ENCODE results near the gene MACROD2.

The MACROD2 gene

DNA sequence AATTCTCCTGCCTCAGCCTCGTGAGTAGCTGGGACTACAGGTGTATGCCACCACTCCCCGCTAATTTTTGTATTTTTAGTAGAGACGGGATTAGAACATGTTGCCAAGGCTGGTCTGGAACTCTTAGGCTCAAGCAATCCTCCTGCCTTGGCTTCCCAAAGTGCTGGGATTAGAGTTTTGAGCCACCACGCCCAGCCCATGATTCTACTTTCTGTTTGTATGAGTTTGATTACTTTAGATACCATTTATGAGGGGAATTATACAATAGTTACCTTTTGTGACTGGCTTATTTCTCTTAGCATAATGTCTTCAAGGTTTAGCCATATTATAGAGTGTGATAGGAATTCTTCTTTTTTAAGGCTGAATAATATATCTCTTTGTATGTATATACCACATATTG is 897.5 kb downstream of the MACROD2 start:
- no peaks in the 10 kb centered on the region for H3K27me3 ChIP-seq (ENCODE audit: control insufficient read depth, insufficient read depth, low read length)
- no peak overlapping the region for H3K9ac ChIP-seq
- peaks cover 9% of the 10 kb centered on the region for H3K4me1 ChIP-seq
- no peaks in the 10 kb centered on the region for H3K79me2 ChIP-seq
- TF ChIP-seq, protein P1, sequence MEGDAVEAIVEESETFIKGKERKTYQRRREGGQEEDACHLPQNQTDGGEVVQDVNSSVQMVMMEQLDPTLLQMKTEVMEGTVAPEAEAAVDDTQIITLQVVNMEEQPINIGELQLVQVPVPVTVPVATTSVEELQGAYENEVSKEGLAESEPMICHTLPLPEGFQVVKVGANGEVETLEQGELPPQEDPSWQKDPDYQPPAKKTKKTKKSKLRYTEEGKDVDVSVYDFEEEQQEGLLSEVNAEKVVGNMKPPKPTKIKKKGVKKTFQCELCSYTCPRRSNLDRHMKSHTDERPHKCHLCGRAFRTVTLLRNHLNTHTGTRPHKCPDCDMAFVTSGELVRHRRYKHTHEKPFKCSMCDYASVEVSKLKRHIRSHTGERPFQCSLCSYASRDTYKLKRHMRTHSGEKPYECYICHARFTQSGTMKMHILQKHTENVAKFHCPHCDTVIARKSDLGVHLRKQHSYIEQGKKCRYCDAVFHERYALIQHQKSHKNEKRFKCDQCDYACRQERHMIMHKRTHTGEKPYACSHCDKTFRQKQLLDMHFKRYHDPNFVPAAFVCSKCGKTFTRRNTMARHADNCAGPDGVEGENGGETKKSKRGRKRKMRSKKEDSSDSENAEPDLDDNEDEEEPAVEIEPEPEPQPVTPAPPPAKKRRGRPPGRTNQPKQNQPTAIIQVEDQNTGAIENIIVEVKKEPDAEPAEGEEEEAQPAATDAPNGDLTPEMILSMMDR (IDR thresholded peaks at IDR 0.05), result no peak
- H3K4me3 ChIP-seq (ENCODE audit: low read depth, low read length), result no peak overlapping the region
- no peaks in the 10 kb centered on the region for H3K36me3 ChIP-seq (ENCODE audit: control insufficient read depth, insufficient read depth, low read length)
- H2AFZ ChIP-seq, result no peak overlapping the region
- no peak overlapping the region for H3K27ac ChIP-seq
- H3K4me2 ChIP-seq (ENCODE audit: low read length), result no peak overlapping the region
- no peaks in the 10 kb centered on the region for H3K9me3 ChIP-seq (ENCODE audit: control insufficient read depth, low read length)

DNA sequence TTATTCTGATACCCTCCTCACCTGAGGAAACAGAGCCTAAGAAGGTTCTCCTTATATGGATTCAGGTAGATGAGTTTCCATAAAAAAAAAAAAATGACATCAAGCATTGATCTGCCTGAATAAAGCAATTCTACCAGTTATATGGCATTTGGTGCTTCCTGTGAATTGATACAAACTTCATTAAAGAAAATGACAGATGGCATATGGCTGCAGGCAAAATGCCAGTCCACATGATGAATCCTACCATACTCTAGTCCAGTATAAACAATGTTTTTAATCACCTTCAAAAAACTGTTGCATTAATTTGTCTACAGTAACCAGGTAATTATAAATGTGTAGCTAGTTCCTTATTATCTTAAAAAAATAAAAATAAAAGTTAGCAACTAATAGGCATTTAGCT is 901.3 kb downstream of the MACROD2 start:
- no peak overlapping the region for H3K4me2 ChIP-seq (ENCODE audit: low read length)
- no peaks in the 10 kb centered on the region for H3K9me3 ChIP-seq (ENCODE audit: control insufficient read depth, low read length)
- H3K27ac ChIP-seq, result no peak overlapping the region
- H3K79me2 ChIP-seq, result no peaks in the 10 kb centered on the region
- no peaks in the 10 kb centered on the region for H3K4me1 ChIP-seq
- no peaks in the 10 kb centered on the region for H3K27me3 ChIP-seq (ENCODE audit: control insufficient read depth, insufficient read depth, low read length)
- no peak overlapping the region for H3K9ac ChIP-seq
- TF ChIP-seq, protein P1 (IDR thresholded peaks at IDR 0.05), result no peak
- H2AFZ ChIP-seq, result no peak overlapping the region
- no peaks in the 10 kb centered on the region for H3K36me3 ChIP-seq (ENCODE audit: control insufficient read depth, insufficient read depth, low read length)
- H3K4me3 ChIP-seq (ENCODE audit: low read depth, low read length), result no peak overlapping the region

DNA sequence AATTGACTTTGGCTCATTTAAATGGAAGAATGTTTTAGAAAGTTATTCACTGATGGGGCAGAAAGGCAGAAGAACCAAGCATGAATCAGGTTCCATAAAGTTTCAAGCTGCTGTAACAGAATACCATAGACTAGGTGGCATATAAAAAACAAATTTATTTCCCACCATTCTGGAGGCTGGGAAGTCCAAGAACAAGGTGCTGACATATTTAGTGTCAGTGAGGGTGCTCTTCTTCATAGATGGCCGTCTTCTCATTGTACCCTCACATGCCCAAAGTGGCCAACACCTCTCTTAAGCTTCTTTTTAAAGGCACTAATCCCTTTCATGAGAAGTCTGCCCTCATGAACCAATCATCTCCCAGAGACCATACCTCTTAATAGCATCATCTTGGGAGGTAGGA is 902.3 kb downstream of the MACROD2 start:
- TF ChIP-seq, protein P1 (IDR thresholded peaks at IDR 0.05), result no peak
- Histone ChIP-seq H3K9ac (no peak overlapping the region), H3K4me2 (ENCODE audit: low read length) (no peak overlapping the region), H3K4me3 (ENCODE audit: low read depth, low read length) (no peak overlapping the region), H2AFZ (no peak overlapping the region), H3K79me2 (no peaks in the 10 kb centered on the region), H3K36me3 (ENCODE audit: control insufficient read depth, insufficient read depth, low read length) (no peaks in the 10 kb centered on the region), H3K27me3 (ENCODE audit: control insufficient read depth, insufficient read depth, low read length) (no peaks in the 10 kb centered on the region), H3K9me3 (ENCODE audit: control insufficient read depth, low read length) (no peaks in the 10 kb centered on the region), H3K4me1 (no peaks in the 10 kb centered on the region), H3K27ac (no peak overlapping the region)

DNA sequence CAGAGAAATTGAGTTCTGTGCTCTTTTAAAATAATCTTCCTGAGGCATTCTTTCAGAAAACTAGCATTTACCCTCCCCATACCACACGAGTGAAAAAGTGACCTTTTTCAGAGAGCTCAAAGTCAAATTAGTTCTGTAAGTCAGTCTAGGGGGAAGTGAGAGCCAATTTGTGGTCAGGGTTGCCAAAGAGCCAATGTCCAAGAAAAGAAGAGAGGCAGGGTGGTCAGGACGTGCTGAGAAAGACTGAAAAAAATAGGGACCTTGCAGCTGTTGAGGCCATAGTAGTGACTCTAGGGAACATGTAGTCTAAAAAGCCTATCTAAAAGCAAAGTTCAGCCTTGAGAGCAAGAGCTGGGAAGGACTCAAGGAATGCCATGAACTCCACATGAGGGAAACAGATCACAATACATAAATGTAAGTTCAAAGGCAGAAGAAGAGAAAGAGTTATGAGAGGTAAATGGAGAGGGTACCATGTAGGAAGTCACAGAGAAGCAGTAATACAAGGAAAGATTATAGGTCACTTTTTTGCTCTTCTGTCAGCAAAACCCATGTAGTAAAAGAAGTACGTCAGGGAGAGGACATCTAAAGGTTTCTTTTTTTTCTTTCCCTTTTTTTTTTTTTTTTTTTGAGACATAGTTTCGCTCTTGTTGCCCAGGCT is 907.2 kb downstream of the MACROD2 start:
- Histone ChIP-seq H3K9me3 (ENCODE audit: control insufficient read depth, low read length) (no peaks in the 10 kb centered on the region), H3K4me1 (no peaks in the 10 kb centered on the region), H3K4me2 (ENCODE audit: low read length) (no peak overlapping the region), H3K36me3 (ENCODE audit: control insufficient read depth, insufficient read depth, low read length) (no peaks in the 10 kb centered on the region), H3K27me3 (ENCODE audit: control insufficient read depth, insufficient read depth, low read length) (no peaks in the 10 kb centered on the region), H3K79me2 (no peaks in the 10 kb centered on the region), H2AFZ (no peak overlapping the region), H3K27ac (no peak overlapping the region), H3K4me3 (ENCODE audit: low read depth, low read length) (no peak overlapping the region), H3K9ac (no peak overlapping the region)
- TF ChIP-seq, protein P1 (IDR thresholded peaks at IDR 0.05), result no peak

DNA sequence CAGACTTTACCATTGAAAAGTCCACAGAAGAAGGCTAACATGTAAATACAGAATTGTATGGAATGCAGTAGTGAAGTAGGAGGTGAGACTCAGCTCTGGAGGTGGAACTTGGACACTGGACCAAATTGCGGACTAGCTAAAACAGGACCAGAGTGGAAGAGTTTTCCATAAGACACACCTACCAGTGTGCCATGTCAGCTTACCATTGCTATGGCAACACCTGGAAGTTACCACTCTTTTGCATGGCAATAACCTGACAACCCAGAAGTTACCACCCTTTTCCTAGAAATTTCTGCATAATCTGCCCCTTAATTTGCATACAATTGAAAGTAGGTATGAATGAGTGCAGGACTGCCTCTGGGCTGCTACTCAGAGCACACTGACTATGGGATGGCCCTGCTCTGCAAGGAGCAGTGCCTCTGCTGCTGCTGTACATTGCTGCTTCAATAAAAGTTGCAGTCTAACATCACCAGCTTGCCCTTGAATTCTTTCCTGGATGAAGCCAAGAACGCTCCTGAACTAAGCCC is 911.7 kb downstream of the MACROD2 start:
- no peak overlapping the region for H3K4me3 ChIP-seq (ENCODE audit: low read depth, low read length)
- no peaks in the 10 kb centered on the region for H3K79me2 ChIP-seq
- no peak overlapping the region for H3K4me2 ChIP-seq (ENCODE audit: low read length)
- no peaks in the 10 kb centered on the region for H3K36me3 ChIP-seq (ENCODE audit: control insufficient read depth, insufficient read depth, low read length)
- no peaks in the 10 kb centered on the region for H3K27me3 ChIP-seq (ENCODE audit: control insufficient read depth, insufficient read depth, low read length)
- H3K9ac ChIP-seq, result no peak overlapping the region
- TF ChIP-seq, protein P1 (IDR thresholded peaks at IDR 0.05), result no peak
- no peak overlapping the region for H2AFZ ChIP-seq
- H3K4me1 ChIP-seq, result no peaks in the 10 kb centered on the region
- no peak overlapping the region for H3K27ac ChIP-seq
- no peaks in the 10 kb centered on the region for H3K9me3 ChIP-seq (ENCODE audit: control insufficient read depth, low read length)

Data from parathyroid adenoma (tissue), 2 donors.